ENCODE data around the gene B3GNT2. TPM values are rescaled to one million over a fixed set of nuclear protein-coding genes. Genes with fewer than 3 reads are reported as not detected.
A peak's percentile ranks its signal among the peaks of the same experiment; 100 is the strongest.

B3GNT2 gene
- total RNA-seq, 1 donor from 2014 or later, result 23.8 TPM

DNA sequence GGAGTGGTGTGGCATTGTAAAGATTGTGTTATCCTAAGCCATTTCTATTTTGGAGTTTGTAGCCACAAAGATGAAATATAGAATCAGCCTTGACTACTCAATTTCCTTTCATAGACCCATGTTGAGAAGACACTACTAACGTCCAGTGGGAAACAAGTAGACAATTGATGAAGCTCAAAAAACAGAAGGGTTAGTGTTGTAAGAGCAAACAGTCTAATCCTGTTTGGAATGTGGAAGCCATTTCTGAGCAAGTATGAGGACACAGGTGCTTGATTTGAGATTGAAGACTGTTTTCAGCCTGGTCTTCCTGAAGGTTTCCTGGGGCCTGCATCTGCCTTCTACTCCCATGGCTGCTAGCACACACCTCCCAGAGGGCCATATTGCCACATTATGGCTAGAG is 29.1 kb downstream of the B3GNT2 start:
- no peak overlapping the region for H3K27ac Mint-ChIP-seq (ENCODE audit: unreplicated experiment)

DNA sequence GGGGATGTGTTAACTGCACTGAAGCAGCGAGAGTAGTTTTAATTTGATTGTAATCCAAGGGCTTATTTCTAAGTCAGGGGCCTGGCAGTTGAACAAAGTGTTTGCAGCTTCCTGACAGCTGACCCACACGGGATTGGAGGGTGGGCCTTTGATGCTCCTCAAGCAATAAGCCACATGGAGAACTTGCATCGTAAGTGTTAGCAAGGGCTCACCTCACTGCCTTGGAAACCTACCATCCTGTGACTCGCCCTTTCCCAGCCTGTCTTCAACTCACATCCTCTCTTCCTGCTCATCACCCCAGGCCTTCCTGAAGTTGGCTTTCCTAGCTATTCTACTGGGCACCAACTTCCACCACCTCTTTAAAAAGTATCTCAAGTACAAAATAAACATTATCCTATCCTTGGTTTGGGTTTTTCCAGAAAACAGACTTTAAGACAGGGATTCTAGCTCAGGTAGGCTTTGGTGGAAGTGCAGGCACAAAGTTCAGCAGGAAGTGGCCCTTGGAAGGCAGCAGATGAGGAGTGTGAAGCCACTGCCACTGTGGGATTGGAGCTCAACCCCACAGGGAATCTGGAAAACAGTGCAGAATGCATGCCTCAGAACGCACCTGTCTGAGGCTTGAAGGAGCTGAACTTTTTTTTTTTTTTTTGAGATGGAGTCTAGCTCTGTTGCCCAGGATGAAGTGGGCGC is 31.6 kb downstream of the B3GNT2 start:
- H3K27ac Mint-ChIP-seq (ENCODE audit: unreplicated experiment), result peak overlapping the region; percentile 14
- no peak overlapping the region for H3K4me3 Mint-ChIP-seq (ENCODE audit: unreplicated experiment)
- H2AFZ ChIP-seq (ENCODE audit: low read depth, low read length), result no peak overlapping the region
- H3K4me2 ChIP-seq (ENCODE audit: low read length), result no peak overlapping the region
- peaks cover 2% of the 10 kb centered on the region for H3K79me2 ChIP-seq (ENCODE audit: insufficient read depth, low read length)
- no peaks in the 10 kb centered on the region for H3K9me3 ChIP-seq (ENCODE audit: insufficient read depth, low read depth, low read length)
- no peak for TF ChIP-seq EZH2 (IDR thresholded peaks at IDR 0.05; ENCODE audit: insufficient read depth, low read length)
- TF ChIP-seq, protein P1, sequence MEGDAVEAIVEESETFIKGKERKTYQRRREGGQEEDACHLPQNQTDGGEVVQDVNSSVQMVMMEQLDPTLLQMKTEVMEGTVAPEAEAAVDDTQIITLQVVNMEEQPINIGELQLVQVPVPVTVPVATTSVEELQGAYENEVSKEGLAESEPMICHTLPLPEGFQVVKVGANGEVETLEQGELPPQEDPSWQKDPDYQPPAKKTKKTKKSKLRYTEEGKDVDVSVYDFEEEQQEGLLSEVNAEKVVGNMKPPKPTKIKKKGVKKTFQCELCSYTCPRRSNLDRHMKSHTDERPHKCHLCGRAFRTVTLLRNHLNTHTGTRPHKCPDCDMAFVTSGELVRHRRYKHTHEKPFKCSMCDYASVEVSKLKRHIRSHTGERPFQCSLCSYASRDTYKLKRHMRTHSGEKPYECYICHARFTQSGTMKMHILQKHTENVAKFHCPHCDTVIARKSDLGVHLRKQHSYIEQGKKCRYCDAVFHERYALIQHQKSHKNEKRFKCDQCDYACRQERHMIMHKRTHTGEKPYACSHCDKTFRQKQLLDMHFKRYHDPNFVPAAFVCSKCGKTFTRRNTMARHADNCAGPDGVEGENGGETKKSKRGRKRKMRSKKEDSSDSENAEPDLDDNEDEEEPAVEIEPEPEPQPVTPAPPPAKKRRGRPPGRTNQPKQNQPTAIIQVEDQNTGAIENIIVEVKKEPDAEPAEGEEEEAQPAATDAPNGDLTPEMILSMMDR (IDR thresholded peaks at IDR 0.05; ENCODE audit: insufficient read depth, low read depth, low read length), result no peak
- H3K36me3 ChIP-seq (ENCODE audit: insufficient read depth, low read length), result no peaks in the 10 kb centered on the region
- no peaks in the 10 kb centered on the region for H3K27me3 Mint-ChIP-seq (ENCODE audit: low read depth, unreplicated experiment)
- H4K20me1 ChIP-seq (ENCODE audit: insufficient read depth, low read length), result peaks cover 4% of the 10 kb centered on the region
- DNase-seq (ENCODE audit: low read depth) (no peak), FAIRE-seq (no peak)
- H3K27me3 ChIP-seq (ENCODE audit: insufficient read depth, low read length), result no peaks in the 10 kb centered on the region
- H3K36me3 Mint-ChIP-seq (ENCODE audit: low read depth, unreplicated experiment), result peaks cover 31% of the 10 kb centered on the region
- no peak overlapping the region for H3K4me3 ChIP-seq (ENCODE audit: insufficient read depth, low read depth, low read length)
- H3K27ac ChIP-seq (ENCODE audit: low read depth, low read length), result no peak overlapping the region
- H3K9me3 Mint-ChIP-seq (ENCODE audit: unreplicated experiment), result no peaks in the 10 kb centered on the region
- H3K4me1 ChIP-seq (ENCODE audit: insufficient read depth, low read length), result no peaks in the 10 kb centered on the region
- H3K9ac ChIP-seq (ENCODE audit: low read length), result no peak overlapping the region
- peaks cover 14% of the 10 kb centered on the region for H3K4me1 Mint-ChIP-seq (ENCODE audit: low read depth, unreplicated experiment)

More for the DNA sequence above, 29.1 kb downstream of the B3GNT2 start:
- DNase-seq (ENCODE audit: low read depth), result no peak
- peaks cover 10% of the 10 kb centered on the region for H3K79me2 ChIP-seq (ENCODE audit: insufficient read depth, low read length)
- FAIRE-seq, result no peak
- Mint-ChIP-seq H3K36me3 (ENCODE audit: low read depth, unreplicated experiment) (peaks cover 31% of the 10 kb centered on the region), H3K4me3 (ENCODE audit: unreplicated experiment) (no peak overlapping the region), H3K9me3 (ENCODE audit: unreplicated experiment) (peaks cover 2% of the 10 kb centered on the region), H3K4me1 (ENCODE audit: low read depth, unreplicated experiment) (peaks cover 6% of the 10 kb centered on the region), H3K27me3 (ENCODE audit: low read depth, unreplicated experiment) (no peaks in the 10 kb centered on the region)
- no peaks in the 10 kb centered on the region for H3K27me3 ChIP-seq (ENCODE audit: insufficient read depth, low read length)
- no peaks in the 10 kb centered on the region for H3K36me3 ChIP-seq (ENCODE audit: insufficient read depth, low read length)
- H3K9ac ChIP-seq (ENCODE audit: low read length), result no peak overlapping the region
- no peak for TF ChIP-seq EZH2 (IDR thresholded peaks at IDR 0.05; ENCODE audit: insufficient read depth, low read length)
- TF ChIP-seq, protein P1 (IDR thresholded peaks at IDR 0.05; ENCODE audit: insufficient read depth, low read depth, low read length), result no peak
- H3K4me1 ChIP-seq (ENCODE audit: insufficient read depth, low read length), result no peaks in the 10 kb centered on the region
- H4K20me1 ChIP-seq (ENCODE audit: insufficient read depth, low read length), result peaks cover 4% of the 10 kb centered on the region
- no peak overlapping the region for H3K4me2 ChIP-seq (ENCODE audit: low read length)
- no peak overlapping the region for H2AFZ ChIP-seq (ENCODE audit: low read depth, low read length)
- no peaks in the 10 kb centered on the region for H3K9me3 ChIP-seq (ENCODE audit: insufficient read depth, low read depth, low read length)
- no peak overlapping the region for H3K4me3 ChIP-seq (ENCODE audit: insufficient read depth, low read depth, low read length)
- H3K27ac ChIP-seq (ENCODE audit: low read depth, low read length), result no peak overlapping the region

DNA sequence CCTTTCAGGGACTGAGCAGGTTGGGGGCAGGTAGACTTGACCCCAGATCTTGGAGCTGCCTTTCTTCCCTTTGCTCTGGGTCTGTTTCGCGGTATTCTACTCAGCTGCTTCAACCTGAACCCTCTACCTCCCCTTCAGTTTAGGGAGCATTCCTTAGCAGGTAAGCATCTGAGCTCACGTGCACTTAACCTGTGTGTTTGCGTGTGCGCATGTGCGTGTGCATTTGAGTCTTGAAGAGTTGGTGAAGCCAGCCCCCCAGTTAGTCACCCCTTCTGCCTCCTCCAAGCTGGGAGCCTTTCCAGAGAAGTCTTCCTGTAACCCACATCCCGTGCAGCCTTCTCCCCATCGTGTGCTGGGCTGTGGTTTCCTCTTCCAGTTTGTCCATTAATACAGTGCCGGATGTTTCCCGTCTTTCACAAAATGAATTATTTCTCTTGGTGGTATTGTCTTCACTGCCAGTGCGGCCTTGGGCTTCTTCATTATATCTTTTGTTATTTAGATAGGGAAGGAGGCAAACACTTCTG is 33.2 kb downstream of the B3GNT2 start:
- Mint-ChIP-seq H3K9me3 (ENCODE audit: unreplicated experiment) (no peaks in the 10 kb centered on the region), H3K4me1 (ENCODE audit: low read depth, unreplicated experiment) (peaks cover 14% of the 10 kb centered on the region), H3K27ac (ENCODE audit: unreplicated experiment) (no peak overlapping the region), H3K27me3 (ENCODE audit: low read depth, unreplicated experiment) (no peaks in the 10 kb centered on the region), H3K36me3 (ENCODE audit: low read depth, unreplicated experiment) (peaks cover 22% of the 10 kb centered on the region), H3K4me3 (ENCODE audit: unreplicated experiment) (no peak overlapping the region)
- FAIRE-seq (no peak), DNase-seq (ENCODE audit: low read depth) (no peak)
- H3K27me3 ChIP-seq (ENCODE audit: insufficient read depth, low read length), result no peaks in the 10 kb centered on the region
- TF ChIP-seq, protein P1 (IDR thresholded peaks at IDR 0.05; ENCODE audit: insufficient read depth, low read depth, low read length), result no peak
- TF ChIP-seq EZH2 (IDR thresholded peaks at IDR 0.05; ENCODE audit: insufficient read depth, low read length), result no peak
- no peaks in the 10 kb centered on the region for H3K4me1 ChIP-seq (ENCODE audit: insufficient read depth, low read length)
- no peak overlapping the region for H3K4me3 ChIP-seq (ENCODE audit: insufficient read depth, low read depth, low read length)
- no peaks in the 10 kb centered on the region for H3K79me2 ChIP-seq (ENCODE audit: insufficient read depth, low read length)
- no peak overlapping the region for H2AFZ ChIP-seq (ENCODE audit: low read depth, low read length)
- no peaks in the 10 kb centered on the region for H3K36me3 ChIP-seq (ENCODE audit: insufficient read depth, low read length)
- no peak overlapping the region for H3K9ac ChIP-seq (ENCODE audit: low read length)
- no peak overlapping the region for H3K4me2 ChIP-seq (ENCODE audit: low read length)
- H3K9me3 ChIP-seq (ENCODE audit: insufficient read depth, low read depth, low read length), result no peaks in the 10 kb centered on the region
- no peak overlapping the region for H3K27ac ChIP-seq (ENCODE audit: low read depth, low read length)
- H4K20me1 ChIP-seq (ENCODE audit: insufficient read depth, low read length), result no peaks in the 10 kb centered on the region
